Measurements from ENCODE around the gene FBRS.
A peak's percentile ranks its signal among the peaks of the same experiment; 100 is the strongest.
"Not testable (repeated sequence)": the region's sequence is repeated elsewhere in the genome, so short reads cannot be mapped to it uniquely, and the experiment has no call there.

The FBRS gene

DNA sequence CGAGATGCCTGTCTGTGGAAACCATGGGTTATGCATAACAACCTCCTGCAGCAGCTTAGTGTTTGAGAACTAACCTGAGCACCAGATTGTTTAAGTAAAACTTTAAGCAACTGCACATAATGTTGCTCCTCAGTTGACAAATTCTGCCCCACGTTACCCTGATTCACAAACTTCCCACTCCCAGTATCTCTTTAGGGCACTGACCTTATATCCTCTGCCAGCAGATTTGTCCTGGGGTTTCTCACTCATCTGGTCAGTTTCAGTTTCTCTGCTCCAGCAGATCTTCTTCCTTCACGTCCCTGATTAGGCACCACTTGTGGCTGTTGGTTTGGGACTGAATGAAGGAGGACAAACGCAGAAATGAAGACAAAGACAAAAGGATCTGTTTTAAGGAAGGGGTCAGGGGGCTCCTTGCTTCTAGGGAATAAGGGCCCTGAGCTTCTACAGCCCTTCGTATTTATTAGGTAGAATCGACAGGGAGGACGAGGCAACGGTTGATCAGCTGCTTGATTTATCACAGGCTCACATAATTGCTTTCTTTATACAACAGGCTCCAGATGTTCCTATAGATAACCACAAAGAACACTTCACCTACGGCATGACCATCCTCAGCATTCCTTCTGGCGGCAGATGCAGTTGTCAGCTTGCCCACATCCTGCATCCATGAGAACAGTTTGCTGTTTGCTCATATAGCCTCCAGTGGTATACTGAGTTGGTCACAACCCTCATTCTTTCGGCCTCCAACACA, 34.5 kb upstream of the FBRS start:
- TF ChIP-seq POLR2A (IDR thresholded peaks at IDR 0.05; ENCODE audit: low read depth, low read length) (no peak), POLR2AphosphoS5 (IDR thresholded peaks at IDR 0.05; ENCODE audit: low read depth, low read length) (no peak), TAF1 (IDR thresholded peaks at IDR 0.05; ENCODE audit: borderline replicate concordance, low read depth, low read length) (no peak)
- FAIRE-seq: no peak

GRCh38 chr16:30626236-30626635, 32.0 kb upstream of the FBRS start:
- no peak for FAIRE-seq
- TF ChIP-seq TAF1 (IDR thresholded peaks at IDR 0.05; ENCODE audit: borderline replicate concordance, low read depth, low read length): no peak
- TF ChIP-seq POLR2AphosphoS5 (IDR thresholded peaks at IDR 0.05; ENCODE audit: low read depth, low read length): no peak
- no peak for TF ChIP-seq POLR2A (IDR thresholded peaks at IDR 0.05; ENCODE audit: low read depth, low read length)
- no peak for DNase-seq (ENCODE audit: insufficient read length)

More for the DNA sequence above, 34.5 kb upstream of the FBRS start:
- DNase-seq (ENCODE audit: insufficient read length): no peak

DNA sequence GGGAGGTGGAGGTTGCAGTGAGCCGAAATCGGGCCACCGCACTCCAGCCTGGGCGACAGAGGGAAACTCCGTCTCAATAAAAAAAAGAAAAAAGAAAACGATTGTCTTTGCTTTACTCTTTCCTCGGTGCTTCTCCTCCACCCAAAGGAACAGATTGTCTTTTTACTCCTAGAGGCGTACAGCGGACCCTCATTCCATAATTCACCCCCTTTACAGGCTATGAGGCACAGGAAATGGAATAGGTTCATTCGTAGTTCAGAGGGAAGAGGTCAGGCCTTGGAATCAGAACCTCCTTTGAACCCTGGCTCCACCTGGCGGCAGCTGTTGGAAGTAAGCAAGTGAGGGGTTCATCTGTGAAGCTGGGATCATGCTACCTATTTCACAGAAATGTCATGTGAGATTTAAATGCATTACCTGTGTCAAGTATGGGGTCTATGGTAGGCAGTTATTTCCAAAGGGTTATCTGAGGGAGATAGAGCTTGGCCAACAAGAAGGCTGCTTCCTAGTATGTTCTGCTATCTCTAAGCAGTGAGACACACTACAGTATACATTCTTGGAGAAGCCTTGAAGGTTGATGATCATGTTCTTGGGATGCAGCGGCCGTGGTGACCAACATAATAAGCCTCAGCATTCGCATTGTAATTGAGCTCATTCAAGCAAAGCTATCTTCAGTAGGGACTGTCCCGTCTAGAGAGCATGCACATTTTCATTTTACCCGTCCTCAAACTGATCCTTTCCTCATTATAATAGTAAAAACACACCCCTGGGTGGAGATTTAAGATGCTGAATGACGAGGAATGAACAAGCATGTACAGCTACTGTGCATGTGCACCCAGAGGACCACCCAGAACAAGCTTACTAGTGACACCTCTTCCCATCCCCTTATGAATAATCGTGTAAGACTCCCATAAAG, 29.3 kb upstream of the FBRS start:
- TF ChIP-seq POLR2AphosphoS5 (IDR thresholded peaks at IDR 0.05; ENCODE audit: low read depth, low read length) (no peak), POLR2A (IDR thresholded peaks at IDR 0.05; ENCODE audit: low read depth, low read length) (no peak), TAF1 (IDR thresholded peaks at IDR 0.05; ENCODE audit: borderline replicate concordance, low read depth, low read length) (no peak)
- DNase-seq (ENCODE audit: insufficient read length): peak; percentile 54
- FAIRE-seq: peak; percentile 93

DNA sequence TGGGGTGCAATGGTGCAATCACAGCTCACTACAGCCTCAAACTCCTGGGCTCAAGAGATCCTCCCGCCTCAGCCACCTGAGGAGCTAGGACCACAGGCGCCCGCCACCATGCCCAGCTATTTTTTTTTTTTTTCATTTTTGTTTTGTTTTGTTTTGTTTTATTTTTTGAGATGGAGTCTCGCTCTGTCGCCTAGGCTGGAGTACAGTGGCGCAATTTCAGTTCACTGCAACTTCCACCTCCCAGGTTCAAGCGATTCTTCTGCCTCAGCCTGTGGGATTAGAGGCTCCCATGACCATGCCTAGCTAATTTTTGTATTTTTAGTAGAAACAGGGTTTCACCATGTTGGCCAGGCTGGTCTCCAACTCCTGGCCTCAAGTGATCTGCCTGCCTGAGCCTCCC, 25.8 kb upstream of the FBRS start:
- DNase-seq (ENCODE audit: insufficient read length); FAIRE-seq: not testable (repeated sequence)

DNA sequence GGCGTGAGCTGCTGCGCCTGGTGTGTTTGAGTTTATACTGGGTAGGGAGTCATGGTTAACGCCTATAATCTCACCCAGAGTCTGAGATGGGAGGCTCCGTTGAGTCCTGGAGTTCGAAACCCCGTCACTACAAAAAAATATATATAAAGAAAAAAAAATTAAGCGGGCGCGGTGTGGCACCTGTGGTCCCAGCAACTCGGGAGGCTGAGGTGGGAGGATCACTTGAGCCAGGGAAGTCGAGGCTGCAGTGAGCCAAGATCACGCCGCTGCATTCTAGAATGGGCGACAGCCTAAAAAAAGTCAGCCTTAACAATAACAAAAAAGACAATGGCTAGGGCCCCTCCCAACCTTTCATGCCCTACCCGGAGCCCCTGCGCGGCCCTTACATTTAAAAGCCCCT, 24.7 kb upstream of the FBRS start:
- TF ChIP-seq POLR2AphosphoS5 (IDR thresholded peaks at IDR 0.05; ENCODE audit: low read depth, low read length): no peak
- TF ChIP-seq TAF1 (IDR thresholded peaks at IDR 0.05; ENCODE audit: borderline replicate concordance, low read depth, low read length): no peak
- TF ChIP-seq POLR2A (IDR thresholded peaks at IDR 0.05; ENCODE audit: low read depth, low read length): no peak
- FAIRE-seq: no peak
- DNase-seq (ENCODE audit: insufficient read length): no peak

DNA sequence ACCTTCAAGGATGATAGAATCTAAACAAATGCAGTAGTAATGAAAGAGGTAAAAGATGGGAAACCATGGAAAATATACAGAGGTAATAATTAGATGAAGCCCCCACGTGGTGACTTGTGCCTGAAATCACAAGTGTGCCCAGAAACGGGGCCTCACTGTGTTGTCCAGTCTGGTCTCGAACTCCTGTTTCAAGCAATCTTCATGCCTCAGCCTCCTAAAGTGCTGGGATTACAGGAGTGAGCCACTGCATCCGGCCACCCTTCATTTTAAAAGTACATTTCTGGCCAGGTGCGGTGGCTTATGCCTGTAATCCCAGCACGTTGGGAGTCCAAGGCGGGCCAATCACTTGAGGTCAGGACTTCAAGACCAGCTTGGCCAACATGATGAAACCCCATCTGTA, 21.6 kb upstream of the FBRS start:
- FAIRE-seq (no peak), DNase-seq (ENCODE audit: insufficient read length) (no peak)
- TF ChIP-seq TAF1 (IDR thresholded peaks at IDR 0.05; ENCODE audit: borderline replicate concordance, low read depth, low read length): no peak

GRCh38 chr16:30637139-30637538, 21.1 kb upstream of the FBRS start:
- DNase-seq (ENCODE audit: insufficient read length); FAIRE-seq: not testable (repeated sequence)

- FAIRE-seq (no peak), DNase-seq (ENCODE audit: insufficient read length) (no peak)
- TF ChIP-seq POLR2A (IDR thresholded peaks at IDR 0.05; ENCODE audit: low read depth, low read length) (no peak), POLR2AphosphoS5 (IDR thresholded peaks at IDR 0.05; ENCODE audit: low read depth, low read length) (no peak), TAF1 (IDR thresholded peaks at IDR 0.05; ENCODE audit: borderline replicate concordance, low read depth, low read length) (no peak)
These were observed 20.3 kb upstream of the FBRS start for GRCh38 chr16:30637944-30638343.

DNA sequence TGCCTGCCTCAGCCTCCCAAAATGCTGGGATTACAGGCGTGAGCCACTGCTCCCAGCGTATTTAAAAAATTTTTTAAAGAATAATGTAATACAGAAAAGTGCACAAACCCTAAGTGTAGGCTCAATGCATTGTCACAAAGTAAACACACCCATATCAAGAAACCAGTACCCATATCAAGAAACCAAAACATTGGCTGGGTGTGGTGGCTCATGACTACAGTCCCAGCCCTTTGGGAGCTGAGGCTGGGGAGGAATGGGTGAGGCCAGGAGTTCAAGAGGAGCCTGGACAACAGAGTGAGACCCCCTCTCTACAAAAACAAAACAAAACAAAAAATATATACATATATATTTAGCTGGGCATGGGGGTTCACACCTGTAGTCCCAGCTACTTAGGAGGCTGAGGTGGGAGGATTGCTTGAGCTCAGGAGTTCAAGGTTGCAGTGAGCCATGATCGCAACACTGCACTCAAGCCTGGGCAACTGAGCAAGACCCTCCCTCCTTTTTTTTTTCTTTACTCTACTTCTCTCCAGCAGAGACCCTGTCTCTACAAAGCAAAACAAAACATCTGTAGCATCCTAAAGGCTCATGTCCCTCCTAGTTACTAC, 16.8 kb upstream of the FBRS start:
- no peak for DNase-seq (ENCODE audit: insufficient read length)
- FAIRE-seq: no peak
- no peak for TF ChIP-seq TAF1 (IDR thresholded peaks at IDR 0.05; ENCODE audit: borderline replicate concordance, low read depth, low read length)
- no peak for TF ChIP-seq POLR2AphosphoS5 (IDR thresholded peaks at IDR 0.05; ENCODE audit: low read depth, low read length)
- no peak for TF ChIP-seq POLR2A (IDR thresholded peaks at IDR 0.05; ENCODE audit: low read depth, low read length)

- no peak for TF ChIP-seq POLR2A (IDR thresholded peaks at IDR 0.05; ENCODE audit: low read depth, low read length)
- TF ChIP-seq TAF1 (IDR thresholded peaks at IDR 0.05; ENCODE audit: borderline replicate concordance, low read depth, low read length): no peak
- TF ChIP-seq POLR2AphosphoS5 (IDR thresholded peaks at IDR 0.05; ENCODE audit: low read depth, low read length): no peak
- no peak for DNase-seq (ENCODE audit: insufficient read length)
- no peak for FAIRE-seq
These were observed 13.8 kb upstream of the FBRS start for GRCh38 chr16:30644334-30644830.

DNA sequence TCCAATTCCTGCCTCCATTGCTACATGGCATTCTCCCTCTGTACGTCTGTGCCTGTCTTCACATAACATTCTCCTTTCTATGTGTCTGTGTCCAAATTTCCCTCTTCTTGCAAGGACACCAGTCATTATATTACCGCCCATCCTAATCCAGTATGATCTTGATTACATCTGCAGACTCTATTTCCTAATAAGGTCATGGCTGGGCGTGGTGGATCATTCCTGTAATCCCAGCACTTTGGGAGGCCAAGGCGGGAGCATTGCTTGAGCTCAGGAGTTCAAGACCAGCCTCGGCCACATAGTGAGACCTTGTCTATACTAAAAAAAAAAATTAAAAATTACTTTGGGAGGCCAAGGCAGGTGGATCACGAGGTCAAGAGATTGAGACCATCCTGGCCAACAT, 12.5 kb upstream of the FBRS start:
- DNase-seq (ENCODE audit: insufficient read length) (no peak), FAIRE-seq (no peak)
- no peak for TF ChIP-seq POLR2A (IDR thresholded peaks at IDR 0.05; ENCODE audit: low read depth, low read length)
- no peak for TF ChIP-seq TAF1 (IDR thresholded peaks at IDR 0.05; ENCODE audit: borderline replicate concordance, low read depth, low read length)
- TF ChIP-seq POLR2AphosphoS5 (IDR thresholded peaks at IDR 0.05; ENCODE audit: low read depth, low read length): no peak

GRCh38 chr16:30647274-30647571, 11.0 kb upstream of the FBRS start:
- TF ChIP-seq POLR2A (IDR thresholded peaks at IDR 0.05; ENCODE audit: low read depth, low read length) (no peak), TAF1 (IDR thresholded peaks at IDR 0.05; ENCODE audit: borderline replicate concordance, low read depth, low read length) (no peak), POLR2AphosphoS5 (IDR thresholded peaks at IDR 0.05; ENCODE audit: low read depth, low read length) (no peak)
- no peak for DNase-seq (ENCODE audit: insufficient read length)
- FAIRE-seq: no peak

Measured in GM12892 (cell line).